Measurements from ENCODE around the gene FAM186B. TPM values are rescaled to one million over a fixed set of nuclear protein-coding genes. Genes with fewer than 3 reads are reported as not detected.

The FAM186B gene
- total and polyA plus RNA-seq, 2 of the 13 experiments (the other 11 are each of a cell fraction or from before 2014, with no cell fraction given), result 0.07 to 0.20 TPM

- no peaks in the 10 kb centered on the region for H3K36me3 ChIP-seq (replicated peaks in 1 of 2; ENCODE audit: control insufficient read depth in 1 of 2, insufficient read depth in 2 of 2, low read length in 2 of 2)
- ATAC-seq (no peak), FAIRE-seq (no peak), DNase-seq (ENCODE audit: low spot score) (no peak)
- no peak overlapping the region for H3K4me3 ChIP-seq (replicated peaks in 1 of 3; ENCODE audit: insufficient read depth in 1 of 3, low read depth in 2 of 3, low read length in 3 of 3)
- H2AFZ ChIP-seq (ENCODE audit: low read length), result no peak overlapping the region
- H4K20me1 ChIP-seq (ENCODE audit: insufficient read depth, low read length), result no peaks in the 10 kb centered on the region
- in situ Hi-C loops (cut with HindIII; ENCODE audit: extremely low pct_ligation_motif_present, low pct_unique_long_range_greater_than_20kb), result no loop called here
- TF ChIP-seq MBNL3 (CRISPR knock-in tag; conservative IDR thresholded peaks at IDR 0.05), result no peak
- no peak for TF ChIP-seq ZBTB26 (CRISPR knock-in tag; IDR thresholded peaks at IDR 0.05; ENCODE audit: borderline replicate concordance)
- TF ChIP-seq GPN1 (CRISPR knock-in tag; IDR thresholded peaks at IDR 0.05; ENCODE audit: borderline replicate concordance), result no peak
- TF ChIP-seq ISL2 (CRISPR knock-in tag; IDR thresholded peaks at IDR 0.05), result no peak
- TF ChIP-seq ZNF629 (CRISPR knock-in tag; conservative IDR thresholded peaks at IDR 0.05), result no peak
- no peak for TF ChIP-seq ZNF282 (IDR thresholded peaks at IDR 0.05; ENCODE audit: partially characterized antibody)
- POLR2A ChIA-PET, result no interaction called here
- CTCF ChIA-PET (ENCODE audit: low intra/inter-chr PET ratio, low total read pairs), result no interaction called here
- intact Hi-C loops (cut with micrococcal nuclease; ENCODE audit: unreplicated experiment), result no loop called here
- H3K27me3 ChIP-seq (ENCODE audit: control insufficient read depth in 1 of 2, insufficient read depth in 2 of 2, low read length in 2 of 2), result no peaks in the 10 kb centered on the region
- H3K9ac ChIP-seq (ENCODE audit: insufficient read depth, low read depth, low read length), result no peak overlapping the region
- no TSS peak for BruUV-seq (replicated peaks)
- H3K4me1 ChIP-seq (ENCODE audit: insufficient read depth, low read length), result peaks cover 29% of the 10 kb centered on the region
- 87% methylated on average over 7 of the region's 7 CpGs for WGBS (ENCODE audit: low lambda C conversion rate)
- no peaks in the 10 kb centered on the region for H3K9me3 ChIP-seq (ENCODE audit: low read length)
- no peak overlapping the region for H3K27ac ChIP-seq (ENCODE audit: extremely low read length, insufficient read depth, low read length)
- H3K79me2 ChIP-seq (ENCODE audit: insufficient read depth, low read length), result no peaks in the 10 kb centered on the region
- no peak overlapping the region for H3K4me2 ChIP-seq (ENCODE audit: low read depth, low read length)
Observed at GRCh38 chr12:49615725-49616124, 10.3 kb upstream of the FAM186B start.

- in situ Hi-C loops (cut with HindIII; ENCODE audit: extremely low pct_ligation_motif_present, low pct_unique_long_range_greater_than_20kb), result no loop called here
- no peak for ATAC-seq
Observed at GRCh38 chr12:49612210-49612609, 6.8 kb upstream of the FAM186B start.

More at GRCh38 chr12:49612210-49612609, 6.8 kb upstream of the FAM186B start:
- CTCF ChIA-PET (ENCODE audit: low intra/inter-chr PET ratio, low total read pairs), result no interaction called here
- FAIRE-seq (no peak), DNase-seq (ENCODE audit: low spot score) (peak; percentile 30)
- H3K4me2 ChIP-seq (ENCODE audit: low read depth, low read length), result 0 out of 2 replicates have a peak overlapping the region, but pooled peaks have one; percentile 12
- H3K9ac ChIP-seq (ENCODE audit: insufficient read depth, low read depth, low read length), result no peak overlapping the region
- no peak overlapping the region for H3K4me3 ChIP-seq (replicated peaks in 1 of 3; ENCODE audit: insufficient read depth in 1 of 3, low read depth in 2 of 3, low read length in 3 of 3)
- H3K27ac ChIP-seq (ENCODE audit: extremely low read length, insufficient read depth, low read length), result no peak overlapping the region
- H3K27me3 ChIP-seq (ENCODE audit: control insufficient read depth in 1 of 2, insufficient read depth in 2 of 2, low read length in 2 of 2), result no peaks in the 10 kb centered on the region
- no peaks in the 10 kb centered on the region for H3K9me3 ChIP-seq (ENCODE audit: low read length)
- POLR2A ChIA-PET, result no interaction called here
- no peak overlapping the region for H2AFZ ChIP-seq (ENCODE audit: low read length)
- H4K20me1 ChIP-seq (ENCODE audit: insufficient read depth, low read length), result no peaks in the 10 kb centered on the region
- no TSS peak for BruUV-seq (replicated peaks)
- H3K36me3 ChIP-seq (replicated peaks in 1 of 2; ENCODE audit: control insufficient read depth in 1 of 2, insufficient read depth in 2 of 2, low read length in 2 of 2), result no peaks in the 10 kb centered on the region
- intact Hi-C loops (cut with micrococcal nuclease; ENCODE audit: unreplicated experiment), result no loop called here
- TF ChIP-seq SOX6 (IDR thresholded peaks at IDR 0.05), result no peak
- TF ChIP-seq SOX6 (CRISPR knock-in tag; IDR thresholded peaks at IDR 0.05), result peak; percentile 22; the same call in 1 of the 2 replicates
- peak; percentile 14; the same call in 1 of the 2 replicates for TF ChIP-seq ZNF362 (CRISPR knock-in tag; IDR thresholded peaks at IDR 0.05; ENCODE audit: borderline replicate concordance)
- TF ChIP-seq BCL3 (CRISPR knock-in tag; IDR thresholded peaks at IDR 0.05), result no peak
- no peak for TF ChIP-seq SOX13 (IDR thresholded peaks at IDR 0.05)
- TF ChIP-seq SOX13 (CRISPR knock-in tag; conservative IDR thresholded peaks at IDR 0.05 in 1 of 2, IDR thresholded peaks at IDR 0.05 in 1 of 2), result peak in 1 of 2 experiments; percentile 41; a peak in 1 of 4 replicates
- no peaks in the 10 kb centered on the region for H3K79me2 ChIP-seq (ENCODE audit: insufficient read depth, low read length)
- H3K4me1 ChIP-seq (ENCODE audit: insufficient read depth, low read length), result peaks cover 40% of the 10 kb centered on the region
